Astrocyte of the cerebellum (primary cell): ENCODE measurements around the gene MINDY4.

ENCODE experiments used
- DNase-seq: peaks from one replicate; pipeline ENCODE4 v3.0.0-alpha.2; 2011; ENCODE audit warnings: low read depth
- H3K4me3 ChIP-seq: 2 replicates; pipeline ENCODE4 v1.5.1; 2011; ENCODE audit warnings: mild to moderate bottlenecking, low read depth, low read length, moderate library complexity
- in situ Hi-C: cut with HindIII; loops from 2 replicates; pipeline ENCODE4 v1.10.0; 2017; ENCODE audit warnings: low sequenced_read_pairs
- TF ChIP-seq, protein P1 (sequence below): IDR thresholded peaks from 2 replicates; pipeline ENCODE4 v1.5.1; 2012; ENCODE audit warnings: low read length, low read depth, moderate library complexity, mild to moderate bottlenecking; ENCODE audit errors: missing control alignments

The MINDY4 gene

DNA sequence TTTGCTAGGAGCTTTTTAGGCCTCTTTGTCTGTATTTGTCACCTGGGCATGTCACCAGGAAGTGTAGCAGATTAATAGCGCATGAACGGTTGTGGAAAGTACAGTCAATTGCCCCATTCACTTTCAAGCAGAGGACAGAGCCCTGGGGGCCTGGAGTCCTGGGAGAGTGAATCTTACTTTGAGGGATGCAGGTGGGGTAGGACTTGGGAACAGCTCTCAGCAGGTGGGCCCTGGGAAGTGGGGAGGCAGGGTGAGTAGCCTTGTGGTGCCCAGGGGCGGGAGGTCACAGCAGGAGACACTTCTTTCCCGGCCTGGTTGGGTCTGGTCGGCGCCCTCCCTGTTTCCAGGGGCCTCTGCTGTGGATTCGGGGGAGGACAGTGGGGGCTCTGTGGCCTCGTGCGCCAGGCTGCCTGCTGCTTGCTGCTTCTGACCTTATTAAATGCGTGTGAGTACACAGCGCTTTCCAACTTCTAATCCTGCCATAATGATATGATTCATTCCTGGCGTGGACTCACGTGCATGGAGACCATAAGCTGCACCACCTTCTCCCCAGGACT lies 88.8 kb downstream of the MINDY4 start:
- DNase-seq = no peak
- in situ Hi-C loops = no loop called here
- TF ChIP-seq, protein P1, sequence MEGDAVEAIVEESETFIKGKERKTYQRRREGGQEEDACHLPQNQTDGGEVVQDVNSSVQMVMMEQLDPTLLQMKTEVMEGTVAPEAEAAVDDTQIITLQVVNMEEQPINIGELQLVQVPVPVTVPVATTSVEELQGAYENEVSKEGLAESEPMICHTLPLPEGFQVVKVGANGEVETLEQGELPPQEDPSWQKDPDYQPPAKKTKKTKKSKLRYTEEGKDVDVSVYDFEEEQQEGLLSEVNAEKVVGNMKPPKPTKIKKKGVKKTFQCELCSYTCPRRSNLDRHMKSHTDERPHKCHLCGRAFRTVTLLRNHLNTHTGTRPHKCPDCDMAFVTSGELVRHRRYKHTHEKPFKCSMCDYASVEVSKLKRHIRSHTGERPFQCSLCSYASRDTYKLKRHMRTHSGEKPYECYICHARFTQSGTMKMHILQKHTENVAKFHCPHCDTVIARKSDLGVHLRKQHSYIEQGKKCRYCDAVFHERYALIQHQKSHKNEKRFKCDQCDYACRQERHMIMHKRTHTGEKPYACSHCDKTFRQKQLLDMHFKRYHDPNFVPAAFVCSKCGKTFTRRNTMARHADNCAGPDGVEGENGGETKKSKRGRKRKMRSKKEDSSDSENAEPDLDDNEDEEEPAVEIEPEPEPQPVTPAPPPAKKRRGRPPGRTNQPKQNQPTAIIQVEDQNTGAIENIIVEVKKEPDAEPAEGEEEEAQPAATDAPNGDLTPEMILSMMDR = no peak

DNA sequence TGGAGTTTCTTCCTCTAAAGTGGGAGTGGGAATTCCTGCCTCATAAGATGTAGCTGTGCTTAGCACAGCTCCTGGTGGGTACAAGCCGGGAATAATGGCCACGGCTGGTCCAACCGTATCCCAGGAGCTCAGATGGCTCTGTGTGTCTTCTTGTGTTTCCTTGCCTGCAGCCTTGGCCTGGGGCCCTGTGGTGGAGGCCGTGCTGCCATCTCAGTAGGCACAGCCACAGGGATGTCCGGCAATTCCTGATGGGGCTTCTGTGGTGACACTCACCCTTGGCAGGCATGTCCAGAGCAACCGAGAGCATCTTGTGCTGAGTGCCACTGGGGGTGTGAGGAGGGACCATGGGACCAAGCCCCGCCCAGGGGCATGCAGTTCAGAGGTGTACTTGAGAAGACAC lies 90.4 kb downstream of the MINDY4 start:
- H3K4me3 ChIP-seq = no peak overlapping the region
- in situ Hi-C loops = no loop called here
- no peak for DNase-seq
- TF ChIP-seq, protein P1 = no peak

More for the DNA sequence above, 88.8 kb downstream of the MINDY4 start:
- no peak overlapping the region for H3K4me3 ChIP-seq

DNA sequence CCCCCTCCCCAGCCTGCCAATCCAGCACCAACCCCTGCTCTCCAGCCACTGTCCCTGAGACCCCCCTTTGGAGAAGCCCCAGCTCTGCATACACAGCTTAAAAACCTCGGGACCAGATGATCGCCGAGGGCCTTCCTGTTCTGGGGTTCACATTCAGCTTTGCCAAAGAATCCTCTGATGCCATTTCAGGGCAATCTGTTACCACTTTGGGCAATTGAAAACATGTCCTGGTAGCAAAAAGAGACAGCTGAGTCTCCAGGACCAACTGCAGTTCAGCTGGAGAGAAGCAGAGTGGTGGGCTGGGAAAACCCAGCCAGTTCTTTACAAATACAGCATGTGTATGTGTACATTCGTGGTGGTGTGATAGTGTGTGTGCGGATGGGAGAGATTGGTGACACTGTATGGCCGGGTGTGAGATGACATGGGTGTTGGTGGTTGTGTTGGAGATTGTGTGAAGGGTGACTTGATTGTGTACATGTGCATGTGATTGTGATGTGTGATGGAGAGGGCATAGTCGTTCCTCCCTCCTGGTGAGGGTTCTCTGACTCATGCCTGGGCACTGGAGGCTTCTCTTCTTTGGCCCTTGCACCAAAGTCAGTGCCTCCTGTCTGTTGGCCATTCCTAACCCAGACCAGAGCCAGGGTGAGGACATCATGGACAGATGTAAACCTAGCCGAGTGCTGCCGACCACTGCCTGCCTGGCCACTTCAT lies 91.9 kb downstream of the MINDY4 start:
- in situ Hi-C loops = no loop called here
- TF ChIP-seq, protein P1 = no peak

GRCh38 chr7:30863706-30864035 lies 92.5 kb downstream of the MINDY4 start:
- in situ Hi-C loops = no loop called here
- DNase-seq = peak; percentile 51
- no peak overlapping the region for H3K4me3 ChIP-seq
- TF ChIP-seq, protein P1 = no peak

More for the DNA sequence above, 91.9 kb downstream of the MINDY4 start:
- no peak for DNase-seq
- H3K4me3 ChIP-seq = no peak overlapping the region

- no peak for DNase-seq
- in situ Hi-C loops = no loop called here
- H3K4me3 ChIP-seq = no peak overlapping the region
- TF ChIP-seq, protein P1 = no peak
Observed at GRCh38 chr7:30864101-30864500, 92.9 kb downstream of the MINDY4 start.

- TF ChIP-seq, protein P1 = no peak
- in situ Hi-C loops = no loop called here
- H3K4me3 ChIP-seq = no peak overlapping the region
- DNase-seq = no peak
Observed at GRCh38 chr7:30865076-30865475, 93.9 kb downstream of the MINDY4 start.

GRCh38 chr7:30865821-30866220 lies 94.6 kb downstream of the MINDY4 start:
- H3K4me3 ChIP-seq = no peak overlapping the region
- TF ChIP-seq, protein P1 = no peak
- in situ Hi-C loops = no loop called here
- no peak for DNase-seq
